M059J (cell line): ENCODE results near the gene MTHFSD. TPM values are rescaled to one million over a fixed set of nuclear protein-coding genes. Genes with fewer than 3 reads are reported as not detected.
A peak's percentile ranks its signal among the peaks of the same experiment; 100 is the strongest.
"Not testable (repeated sequence)": the region's sequence is repeated elsewhere in the genome, so short reads cannot be mapped to it uniquely, and the experiment has no call there.

ENCODE experiments used
- DNase-seq: peaks from one replicate; pipeline ENCODE4 v3.0.0-alpha.2; 2012; ENCODE audit warnings: low read depth
- total RNA-seq: library from RNA; depleted of rRNA; stranded (reverse); fragments of >200 nt; shearing (Covaris generic); gene quantifications from 2 replicates; pipeline ENCODE4 v1.2.3, GENCODE V29; 2014; rRNA removed

MTHFSD gene
- total RNA-seq = 9.6 and 18.3 TPM in 2 replicates

- peak; percentile 86 for DNase-seq
Measured at GRCh38 chr16:86554917-86555703, at the start of gene MTHFSD. Gene MTHFSD (minus strand): TSS chr16:86555235. CDS start chr16:86555184, 51 bp downstream.

- DNase-seq = no peak
Measured at GRCh38 chr16:86604436-86605193, 49.6 kb upstream of the MTHFSD start.

- no peak for DNase-seq
Measured at GRCh38 chr16:86602521-86602920, 47.5 kb upstream of the MTHFSD start.

GRCh38 chr16:86601356-86601755, 46.3 kb upstream of the MTHFSD start:
- DNase-seq = no peak

- DNase-seq = no peak
Measured at GRCh38 chr16:86598607-86599565, 43.9 kb upstream of the MTHFSD start.

GRCh38 chr16:86597880-86598606, 43.0 kb upstream of the MTHFSD start:
- DNase-seq = no peak

GRCh38 chr16:86597126-86597879, 42.3 kb upstream of the MTHFSD start:
- DNase-seq = no peak

- DNase-seq = peak; percentile 57
Measured at GRCh38 chr16:86595983-86596605, 41.1 kb upstream of the MTHFSD start.

GRCh38 chr16:86594721-86595120, 39.7 kb upstream of the MTHFSD start:
- no peak for DNase-seq

- no peak for DNase-seq
Measured at GRCh38 chr16:86593913-86594620, 39.0 kb upstream of the MTHFSD start.

GRCh38 chr16:86591270-86591669, 36.2 kb upstream of the MTHFSD start:
- no peak for DNase-seq

- DNase-seq = peak; percentile 93
Measured at GRCh38 chr16:86590501-86591144, 35.6 kb upstream of the MTHFSD start.

GRCh38 chr16:86587955-86588354, 32.9 kb upstream of the MTHFSD start:
- DNase-seq = not testable (repeated sequence)

- no peak for DNase-seq
Measured at GRCh38 chr16:86587487-86587886, 32.5 kb upstream of the MTHFSD start.

- peak; percentile 93 for DNase-seq
Measured at GRCh38 chr16:86585821-86586611, 31.0 kb upstream of the MTHFSD start.

GRCh38 chr16:86584726-86585721, 30.0 kb upstream of the MTHFSD start:
- DNase-seq = peak; percentile 92
